HEK293 (cell line): ENCODE results near the gene TMEM72.

Source experiments
- MEIS1 ChIP-seq: sonication (generic); formaldehyde crosslinking; IDR thresholded peaks from 2 replicates; pipeline ENCODE4 v1.8.1; 2022; ENCODE audit warnings: missing genetic modification reagents, mild to moderate bottlenecking, borderline replicate concordance
- SALL2 ChIP-seq: fragments of 450-650 bp; formaldehyde crosslinking; IDR thresholded peaks from 2 replicates; pipeline ENCODE4 v1.5.0; 2017; ENCODE audit warnings: missing biosample characterization, mild to moderate bottlenecking, missing genetic modification characterization, borderline replicate concordance
- ZBTB21 ChIP-seq: fragments of 450-650 bp; formaldehyde crosslinking; IDR thresholded peaks from 2 replicates; pipeline ENCODE4 v1.5.1; 2017; ENCODE audit warnings: missing biosample characterization, missing genetic modification characterization
- ZBTB48 ChIP-seq: fragments of 450-650 bp; formaldehyde crosslinking; IDR thresholded peaks from 2 replicates; pipeline ENCODE4 v1.5.1; 2016; ENCODE audit warnings: missing biosample characterization, missing genetic modification characterization
- ZEB2 ChIP-seq: fragments of 450-650 bp; formaldehyde crosslinking; IDR thresholded peaks from 2 replicates; pipeline ENCODE4 v1.5.1; 2016; ENCODE audit warnings: missing biosample characterization, missing genetic modification characterization
- ZNF24 ChIP-seq: fragments of 450-650 bp; formaldehyde crosslinking; IDR thresholded peaks from 2 replicates; pipeline ENCODE4 v1.5.1; 2016; ENCODE audit warnings: missing biosample characterization, missing genetic modification characterization
- ZNF549 ChIP-seq: fragments of 450-650 bp; IDR thresholded peaks from 2 replicates; pipeline ENCODE4 v1.5.1; 2018; ENCODE audit warnings: missing biosample characterization, missing genetic modification characterization, mild to moderate bottlenecking, inconsistent platforms, moderate library complexity
- ZNF701 ChIP-seq: fragments of 450-650 bp; formaldehyde crosslinking; IDR thresholded peaks from 2 replicates; pipeline ENCODE4 v1.5.1; 2016; ENCODE audit warnings: missing biosample characterization, missing genetic modification characterization
- TF ChIP-seq, protein P1 (sequence below): fragments of 450-650 bp; formaldehyde crosslinking; IDR thresholded peaks from 2 replicates; pipeline ENCODE4 v1.5.1; 2016; ENCODE audit warnings: missing biosample characterization, missing genetic modification characterization

DNA sequence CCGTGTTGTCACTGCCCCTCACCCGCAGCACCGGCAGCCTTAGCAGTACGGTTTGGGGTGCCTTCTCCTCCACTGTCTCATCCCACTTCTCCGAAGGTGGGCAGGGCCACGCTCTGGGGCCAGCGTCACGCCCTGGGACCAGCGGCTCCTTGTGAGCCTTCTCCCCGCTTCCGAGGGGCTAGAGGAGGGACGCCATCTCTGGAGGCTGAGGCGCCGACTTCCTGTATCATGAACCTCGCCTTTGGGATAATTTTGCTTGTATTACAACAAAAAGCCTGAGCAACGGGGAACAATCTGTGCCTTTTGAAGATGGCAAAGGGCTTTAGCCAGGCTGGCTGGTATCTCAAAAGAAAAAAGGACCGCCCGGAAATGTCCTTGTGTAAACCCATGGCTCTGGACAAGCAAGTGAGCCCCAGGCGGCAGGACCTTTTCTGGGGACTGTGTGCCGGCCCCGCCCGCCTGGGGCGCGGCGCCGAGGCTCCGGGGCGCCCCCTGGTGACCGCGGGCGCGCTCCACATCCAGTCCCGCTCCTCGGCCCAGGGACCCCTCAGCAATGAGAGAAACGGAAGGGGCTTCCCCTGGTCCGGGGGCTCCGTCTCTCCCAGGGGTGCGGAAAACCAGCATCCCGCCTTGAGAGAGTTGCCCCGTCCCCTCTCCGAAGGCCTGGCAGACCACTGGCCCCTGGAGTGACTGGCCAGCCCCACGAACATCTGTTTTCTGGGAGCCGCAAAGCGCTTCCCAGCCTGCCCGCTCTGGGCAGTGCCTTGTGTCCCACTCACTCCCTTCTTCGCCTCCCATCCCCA is 63.7 kb downstream of the TMEM72 start:
- TF ChIP-seq ZBTB21 (no peak), MEIS1 (CRISPR knock-in tag) (no peak), SALL2 (tag by site-specific recombination) (no peak), ZBTB48 (tag by site-specific recombination) (peak; percentile 76), ZNF701 (tag by site-specific recombination) (no peak), ZNF24 (no peak), ZNF549 (tag by site-specific recombination) (no peak), ZEB2 (tag by site-specific recombination) (no peak)
- TF ChIP-seq, protein P1, sequence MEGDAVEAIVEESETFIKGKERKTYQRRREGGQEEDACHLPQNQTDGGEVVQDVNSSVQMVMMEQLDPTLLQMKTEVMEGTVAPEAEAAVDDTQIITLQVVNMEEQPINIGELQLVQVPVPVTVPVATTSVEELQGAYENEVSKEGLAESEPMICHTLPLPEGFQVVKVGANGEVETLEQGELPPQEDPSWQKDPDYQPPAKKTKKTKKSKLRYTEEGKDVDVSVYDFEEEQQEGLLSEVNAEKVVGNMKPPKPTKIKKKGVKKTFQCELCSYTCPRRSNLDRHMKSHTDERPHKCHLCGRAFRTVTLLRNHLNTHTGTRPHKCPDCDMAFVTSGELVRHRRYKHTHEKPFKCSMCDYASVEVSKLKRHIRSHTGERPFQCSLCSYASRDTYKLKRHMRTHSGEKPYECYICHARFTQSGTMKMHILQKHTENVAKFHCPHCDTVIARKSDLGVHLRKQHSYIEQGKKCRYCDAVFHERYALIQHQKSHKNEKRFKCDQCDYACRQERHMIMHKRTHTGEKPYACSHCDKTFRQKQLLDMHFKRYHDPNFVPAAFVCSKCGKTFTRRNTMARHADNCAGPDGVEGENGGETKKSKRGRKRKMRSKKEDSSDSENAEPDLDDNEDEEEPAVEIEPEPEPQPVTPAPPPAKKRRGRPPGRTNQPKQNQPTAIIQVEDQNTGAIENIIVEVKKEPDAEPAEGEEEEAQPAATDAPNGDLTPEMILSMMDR: peak; percentile 82
